T-helper 9 cell (primary cell): ENCODE data around the gene CCNK.

Source experiments
- DNase-seq: peaks from one replicate; pipeline ENCODE4 v3.0.0-alpha.2; 2020

Gene CCNK

DNA sequence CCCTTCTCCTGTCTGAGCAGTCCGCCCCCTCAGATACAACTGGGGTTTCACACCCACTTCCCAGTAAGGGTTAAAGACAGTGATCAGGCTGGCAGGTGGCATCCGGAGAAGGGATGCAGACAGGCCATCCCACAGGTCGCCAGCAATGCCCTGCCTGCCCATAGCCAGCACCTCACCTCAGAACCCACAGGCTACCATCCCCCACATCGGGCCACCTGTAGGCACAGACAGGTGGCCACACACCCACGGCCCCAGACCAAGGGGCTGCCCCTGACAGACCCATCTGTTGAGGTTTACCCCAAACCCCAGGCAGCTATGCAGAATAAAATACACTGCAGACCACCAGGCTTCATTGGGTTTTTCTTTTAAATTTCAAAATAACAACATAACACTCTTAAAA lies 57.5 kb downstream of the CCNK start:
- DNase-seq: no peak

DNA sequence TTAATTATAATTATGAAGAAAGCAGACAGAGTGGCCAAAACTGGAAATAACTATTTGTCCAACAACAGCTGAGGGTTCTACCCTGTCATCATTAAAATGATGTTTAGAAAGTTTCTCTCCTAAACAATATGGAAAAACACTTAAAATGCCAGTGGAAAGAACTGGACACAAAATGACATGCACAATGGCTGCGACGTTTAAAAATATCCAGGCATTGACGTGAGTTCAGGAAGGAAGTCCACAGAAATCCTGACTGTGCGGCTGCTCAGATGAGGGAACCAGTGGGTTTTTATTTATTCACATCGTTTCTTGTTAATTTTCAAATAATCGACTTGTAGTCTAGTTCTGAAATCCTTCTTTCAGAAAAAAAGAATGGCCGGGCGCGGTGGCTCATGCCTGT lies 58.3 kb downstream of the CCNK start:
- no peak for DNase-seq

DNA sequence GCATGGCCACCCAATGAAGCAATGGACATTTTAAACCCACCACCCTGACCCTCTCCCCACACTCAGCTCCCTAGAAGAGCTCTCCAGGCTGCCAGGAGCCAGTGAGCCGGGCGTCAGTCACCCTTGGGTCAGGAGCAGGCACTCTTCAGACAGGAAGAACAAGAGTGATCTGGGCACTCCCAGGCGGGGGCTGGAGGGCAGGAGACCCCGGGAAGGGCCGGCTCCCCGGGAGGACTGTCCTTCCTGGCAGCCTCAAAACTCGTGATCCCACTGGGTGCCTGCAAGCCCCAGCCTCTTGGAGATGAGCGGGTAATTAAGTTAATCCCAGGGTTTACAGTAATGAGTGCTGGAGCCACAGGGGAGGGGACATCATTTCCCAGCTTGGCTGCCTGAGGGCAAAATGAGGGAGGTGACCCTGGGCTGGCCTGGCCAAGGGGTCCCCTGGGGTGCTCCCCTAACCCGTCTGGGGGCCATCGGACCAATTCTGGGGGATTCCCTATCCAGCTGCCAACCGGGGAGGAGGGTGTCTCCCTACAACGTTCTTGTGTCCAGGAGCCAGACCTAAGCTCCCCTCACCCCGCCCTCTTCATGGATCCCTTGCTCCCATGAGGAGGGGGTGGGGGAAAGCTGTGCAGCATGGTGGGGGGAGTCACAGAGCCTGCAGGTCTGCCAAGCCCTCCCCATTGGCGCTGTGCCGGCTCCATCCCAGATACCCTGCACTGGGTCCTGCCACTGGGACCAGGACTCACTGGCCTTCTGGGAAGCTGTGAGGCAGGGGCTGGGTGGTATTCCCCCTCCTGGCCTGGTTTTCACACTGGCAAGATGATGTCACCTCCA lies 59.2 kb downstream of the CCNK start:
- no peak for DNase-seq

DNA sequence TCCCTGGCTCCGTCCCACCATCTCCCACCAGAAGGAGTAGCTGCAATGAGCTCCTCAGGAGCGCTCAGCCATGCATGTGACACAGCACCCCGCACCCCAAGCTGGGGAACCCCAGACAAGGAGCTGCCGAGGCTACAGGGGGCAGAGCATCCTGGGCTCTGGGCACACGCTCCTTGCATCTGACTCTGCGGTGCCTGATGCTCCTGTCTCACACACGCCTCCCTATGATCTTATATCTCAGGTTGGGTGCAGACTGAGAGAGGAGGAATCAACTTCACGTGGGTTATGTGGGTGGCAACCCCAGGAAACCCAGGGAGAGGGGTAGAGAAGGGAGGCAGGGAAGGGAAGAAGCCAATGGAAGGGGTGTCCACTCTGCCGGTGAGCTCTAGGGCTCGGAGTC lies 60.0 kb downstream of the CCNK start:
- DNase-seq: no peak

DNA sequence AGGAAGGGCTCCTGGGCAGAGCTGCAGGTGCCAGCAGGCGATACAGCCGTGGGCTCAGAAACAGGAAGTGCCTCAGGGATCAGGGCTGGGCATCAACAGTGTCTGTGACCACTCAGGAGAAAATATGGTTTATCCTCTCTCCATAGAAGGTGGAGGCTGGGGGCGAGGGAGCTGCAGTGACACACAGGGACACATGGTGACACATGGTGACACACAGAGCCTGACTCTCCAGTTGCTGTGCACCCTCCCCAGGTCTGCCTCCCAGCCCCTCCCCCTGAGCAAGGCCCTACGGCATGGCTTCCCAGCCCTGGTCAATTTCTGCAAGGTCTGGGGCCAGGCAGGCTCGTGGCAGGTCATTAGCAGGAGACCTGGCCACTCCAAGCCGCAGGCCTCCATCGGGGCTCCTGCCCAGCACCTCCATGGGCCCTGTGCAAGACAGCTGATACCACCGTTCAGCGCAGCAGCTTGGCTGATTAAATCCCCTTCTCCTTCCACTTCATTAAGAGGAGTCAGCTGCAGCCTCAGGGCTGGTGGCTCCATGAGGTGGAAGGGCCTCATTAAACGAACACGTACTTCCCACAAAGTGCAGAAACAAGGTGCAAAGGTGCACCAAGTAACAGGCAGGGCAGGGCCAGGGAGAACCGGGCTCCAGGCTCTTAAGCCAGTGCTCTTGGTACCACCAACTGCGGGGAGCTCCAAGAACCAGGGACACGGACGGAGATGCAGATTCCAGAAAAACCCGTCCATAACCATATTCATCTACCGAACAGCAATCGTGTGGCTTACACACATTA lies 60.7 kb downstream of the CCNK start:
- no peak for DNase-seq

DNA sequence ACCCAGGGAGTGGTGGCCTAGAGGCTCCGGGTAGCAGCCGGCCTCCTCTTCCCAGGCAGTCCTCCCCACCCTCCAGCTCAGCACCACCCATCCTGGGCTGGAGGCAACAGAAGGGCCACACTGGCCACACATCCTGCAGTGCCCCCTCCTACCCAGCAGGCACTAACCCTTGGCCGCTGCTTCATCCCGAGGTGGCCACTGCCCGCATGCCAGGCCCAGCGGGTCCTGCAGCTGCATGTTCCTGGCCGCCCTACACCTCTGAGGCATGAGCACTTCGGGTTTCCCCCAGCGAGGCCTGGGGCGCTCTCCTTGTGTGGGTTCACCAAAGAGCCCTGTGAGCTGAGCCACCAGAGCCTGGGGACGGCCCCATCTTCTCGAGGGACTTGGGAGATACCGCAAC lies 61.4 kb downstream of the CCNK start:
- no peak for DNase-seq

DNA sequence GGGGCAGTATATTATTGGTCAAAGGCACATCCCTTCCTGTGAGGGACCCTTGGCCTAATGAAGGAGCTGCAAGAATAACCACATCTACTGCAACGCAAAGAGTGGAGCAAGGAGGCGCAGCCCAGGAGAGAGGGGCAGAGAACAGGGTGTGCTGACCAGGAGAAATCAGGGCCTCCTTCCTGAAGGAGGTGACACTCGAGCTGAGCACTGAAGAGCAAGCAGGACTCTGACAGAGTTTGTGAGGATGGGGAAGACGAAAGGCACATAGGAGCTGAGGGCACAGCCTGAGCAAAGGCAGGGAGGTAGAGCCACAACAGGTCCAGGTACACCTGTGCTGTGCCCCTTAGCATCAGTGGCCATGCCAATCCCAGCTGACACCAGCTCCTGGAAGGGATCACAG lies 62.2 kb downstream of the CCNK start:
- DNase-seq: no peak

DNA sequence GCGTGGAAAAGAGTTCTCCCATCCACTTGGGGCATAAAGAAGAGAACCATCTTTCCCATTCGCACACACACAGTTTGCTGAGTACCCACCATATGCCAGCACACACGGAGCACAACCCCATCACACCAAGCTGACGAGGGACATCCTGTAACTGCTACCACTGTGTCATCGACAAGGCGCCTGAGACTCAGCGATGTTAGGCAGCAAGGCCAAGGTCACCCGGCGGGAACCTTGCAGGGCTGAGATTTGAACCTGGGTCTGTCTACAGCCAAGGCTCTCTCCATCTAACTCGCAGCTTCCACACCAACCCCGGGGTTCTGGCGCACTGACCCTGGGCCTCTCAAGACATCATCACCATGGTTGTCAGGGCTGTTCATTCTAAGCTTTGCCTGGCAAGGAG lies 62.8 kb downstream of the CCNK start:
- no peak for DNase-seq

DNA sequence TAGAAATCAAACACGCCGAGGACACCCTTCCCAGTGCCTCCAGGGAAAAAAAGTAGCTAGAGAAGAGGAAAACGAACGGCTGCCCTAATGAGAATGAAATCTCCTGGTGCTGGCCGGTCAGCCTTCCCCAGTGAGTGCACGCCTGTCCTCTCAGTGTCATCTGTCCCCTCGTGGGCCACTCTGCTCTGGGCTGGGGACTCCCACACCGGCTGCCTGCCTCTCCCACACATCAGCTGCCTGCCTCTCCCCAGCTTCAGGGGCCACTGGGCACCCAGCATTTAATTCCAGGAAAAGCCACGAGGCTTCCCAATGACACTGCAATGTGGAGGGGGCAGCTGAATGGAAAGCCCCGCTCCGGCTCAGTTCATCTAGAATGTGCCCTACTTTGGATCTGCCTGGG lies 63.8 kb downstream of the CCNK start:
- no peak for DNase-seq

DNA sequence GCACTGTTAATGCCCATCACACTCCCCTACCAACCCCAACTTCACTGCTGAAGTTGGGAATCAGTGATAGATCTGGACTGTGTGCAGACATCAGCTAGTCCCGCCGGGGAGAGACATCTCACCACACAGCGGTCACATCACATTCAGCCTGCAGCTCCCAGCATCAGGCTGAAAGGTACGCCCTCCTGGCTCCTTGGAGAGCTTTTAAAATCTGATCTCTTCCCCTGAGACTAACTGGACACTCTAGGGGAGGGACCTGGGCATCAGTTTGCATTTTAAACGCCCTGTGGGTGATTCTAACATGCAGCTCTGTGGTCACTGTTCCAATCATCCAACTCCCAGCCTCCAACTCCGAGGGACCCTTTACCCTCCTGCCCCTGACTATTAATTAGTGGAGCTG lies 64.4 kb downstream of the CCNK start:
- no peak for DNase-seq

DNA sequence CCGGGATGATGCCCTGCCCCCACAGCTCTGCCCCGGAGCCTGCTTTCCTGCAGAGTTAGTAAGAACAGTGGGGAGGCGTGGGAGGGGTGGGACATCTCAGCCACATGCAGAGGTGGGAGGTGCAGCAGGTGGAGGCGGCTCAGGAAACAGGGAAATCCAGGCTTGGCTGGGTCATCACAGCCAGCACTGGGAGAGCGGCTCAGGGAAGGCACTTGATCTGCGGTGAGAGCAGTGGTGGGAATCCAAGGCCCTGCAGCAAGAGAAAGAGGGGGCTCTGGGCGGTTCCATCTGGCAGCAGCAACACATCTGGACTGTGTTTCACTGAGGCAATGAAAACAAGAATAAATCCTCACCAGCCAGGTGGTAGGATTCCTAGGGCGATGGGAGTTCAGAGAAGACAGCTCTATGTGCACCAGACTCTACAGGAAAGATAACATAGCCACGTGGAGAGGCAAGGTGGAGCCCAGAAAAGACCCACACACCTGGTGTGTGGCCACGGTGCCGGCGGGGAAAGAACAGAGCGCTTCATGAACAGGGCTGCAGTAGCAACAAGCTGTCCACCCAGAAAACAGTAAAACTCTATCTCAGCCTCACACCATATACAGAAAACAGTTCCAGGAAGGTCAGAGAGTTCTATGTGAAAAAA lies 65.1 kb downstream of the CCNK start:
- no peak for DNase-seq

DNA sequence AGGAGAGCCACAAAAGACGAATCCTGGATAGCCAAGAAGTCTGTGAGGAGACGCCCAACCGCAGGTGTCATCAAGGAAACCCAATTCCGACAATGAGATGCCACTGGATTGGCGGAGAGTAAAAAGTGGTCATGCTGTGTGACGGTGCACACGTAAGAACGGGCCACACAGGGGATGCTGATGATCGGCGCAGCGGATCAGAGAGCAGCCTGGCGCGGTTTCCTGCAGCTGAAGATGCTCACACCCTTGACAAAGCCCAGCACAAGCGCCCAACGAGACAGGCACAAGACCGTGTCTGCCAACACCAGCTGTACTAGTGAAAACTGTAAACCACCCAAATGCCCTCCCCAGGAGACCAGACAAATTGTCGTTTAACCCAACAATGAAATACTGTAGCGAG lies 67.0 kb downstream of the CCNK start:
- DNase-seq: no peak

DNA sequence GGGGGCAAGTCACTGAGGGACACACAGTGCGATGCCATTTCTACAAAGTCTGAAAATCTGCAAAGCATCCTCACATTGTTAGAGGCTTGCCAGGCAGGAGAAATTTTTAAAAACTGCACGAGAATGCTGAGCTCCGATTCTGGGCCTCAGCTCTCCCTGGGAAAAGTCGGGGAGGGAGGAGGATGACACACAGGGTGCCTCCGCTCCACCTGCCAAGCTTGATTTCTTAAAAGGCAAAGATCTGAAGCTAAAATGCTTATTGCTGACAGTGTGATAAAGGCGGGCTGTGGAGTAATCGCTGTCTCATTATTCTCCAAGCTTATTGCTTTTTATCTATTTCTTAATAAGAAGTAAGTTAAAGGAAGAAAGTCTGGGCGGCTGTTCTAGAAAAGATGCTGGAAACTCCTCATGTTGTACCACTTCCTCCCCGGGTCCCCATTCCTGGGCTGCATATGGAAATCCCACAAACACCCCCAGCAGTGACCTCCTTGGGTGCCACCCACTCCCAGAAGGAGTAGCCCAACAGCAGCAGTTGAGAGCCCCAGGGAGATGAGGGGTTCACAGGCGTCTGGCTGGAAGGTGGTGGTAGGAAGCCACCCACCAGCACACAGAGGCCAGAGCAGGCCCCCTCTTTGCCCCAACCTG lies 67.8 kb downstream of the CCNK start:
- no peak for DNase-seq

DNA sequence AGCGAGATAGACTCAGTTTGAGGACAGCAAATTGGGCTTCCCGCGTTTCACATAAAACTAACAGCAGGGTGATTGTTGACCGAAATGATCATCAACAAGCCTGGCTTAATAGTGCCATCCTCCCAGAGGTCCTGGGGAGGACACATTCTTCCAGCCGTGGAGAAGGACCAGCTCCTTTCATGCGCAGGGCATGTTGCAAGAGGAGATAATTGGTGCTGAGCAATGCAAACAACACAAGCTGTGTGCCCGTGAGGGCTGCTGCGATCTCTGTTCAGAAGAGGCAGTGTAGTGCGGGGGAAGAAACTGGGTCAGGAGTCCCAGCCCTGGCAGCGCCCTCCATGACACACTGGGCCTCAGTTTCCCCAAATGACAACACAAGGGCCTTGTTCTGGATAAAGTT lies 68.5 kb downstream of the CCNK start:
- DNase-seq: no peak

DNA sequence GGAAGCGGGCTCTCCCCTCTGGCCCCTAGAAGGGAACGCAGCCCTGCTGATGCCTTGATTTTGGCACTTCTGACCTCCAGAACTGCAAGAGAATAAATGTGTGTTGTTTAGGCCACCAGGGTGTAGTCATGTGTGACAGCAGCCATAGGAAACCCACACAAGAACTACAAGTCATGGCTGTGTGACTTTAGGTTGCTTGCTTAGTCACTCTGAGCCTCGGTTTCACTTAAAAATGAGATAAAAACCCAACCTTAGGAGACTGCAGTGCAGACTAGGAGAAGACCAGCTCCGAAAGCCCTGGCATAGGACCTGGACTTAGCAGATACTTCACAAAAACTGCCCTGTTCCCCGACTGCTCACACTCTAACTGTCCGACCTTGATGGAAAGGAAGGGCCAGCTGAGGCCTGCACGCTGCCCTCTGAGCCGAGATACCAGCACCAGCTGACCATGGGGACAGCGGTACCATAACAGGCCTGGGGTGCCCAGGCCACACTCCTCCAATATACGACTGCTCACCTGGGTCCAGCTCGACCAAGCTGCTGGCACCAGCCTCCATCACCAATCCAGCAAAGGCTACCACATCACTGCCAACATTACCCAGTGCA lies 69.3 kb downstream of the CCNK start:
- no peak for DNase-seq

DNA sequence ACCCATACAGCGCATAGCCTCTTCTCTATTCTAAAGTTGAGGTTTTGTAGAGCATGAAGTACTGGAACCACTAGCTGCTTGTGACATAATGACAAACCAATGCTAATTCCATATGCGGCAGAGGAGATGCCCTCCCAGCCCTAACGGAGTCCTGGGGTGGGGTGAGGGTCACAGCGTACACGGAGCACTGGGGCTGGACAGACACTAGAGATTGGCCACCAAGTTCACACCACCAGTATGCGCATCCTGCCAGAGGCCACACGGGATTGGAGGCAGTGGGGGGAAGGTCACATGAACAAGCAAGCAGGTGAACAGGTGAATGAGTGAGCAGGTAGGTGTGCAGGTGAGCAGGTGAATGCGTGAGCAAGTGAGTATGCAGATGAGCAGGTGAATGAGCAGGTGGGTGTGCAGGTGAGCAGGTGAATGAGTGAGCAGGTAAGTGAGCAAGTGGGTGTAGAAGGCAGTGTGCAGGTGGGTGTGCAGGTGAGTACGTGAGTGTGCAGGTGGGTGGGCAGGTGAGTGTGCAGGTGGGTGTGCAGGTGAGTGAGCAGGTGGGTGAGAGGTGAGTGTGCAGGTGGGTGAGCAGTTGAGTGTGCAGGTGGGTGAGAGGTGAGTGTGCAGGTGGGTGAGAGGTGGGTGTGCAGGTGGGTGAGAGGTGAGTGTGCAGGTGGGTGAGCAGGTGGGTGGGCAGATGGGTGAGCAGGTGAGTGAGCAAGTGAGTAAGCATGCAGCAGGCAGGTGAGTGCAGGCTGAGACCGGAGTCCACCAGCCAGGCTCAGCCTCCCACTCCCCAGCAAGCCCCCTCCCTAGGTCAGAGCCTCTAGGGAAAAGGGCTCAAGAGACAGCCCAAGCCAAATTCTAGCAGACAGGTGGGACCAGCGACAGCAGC lies 70.1 kb downstream of the CCNK start:
- no peak for DNase-seq

DNA sequence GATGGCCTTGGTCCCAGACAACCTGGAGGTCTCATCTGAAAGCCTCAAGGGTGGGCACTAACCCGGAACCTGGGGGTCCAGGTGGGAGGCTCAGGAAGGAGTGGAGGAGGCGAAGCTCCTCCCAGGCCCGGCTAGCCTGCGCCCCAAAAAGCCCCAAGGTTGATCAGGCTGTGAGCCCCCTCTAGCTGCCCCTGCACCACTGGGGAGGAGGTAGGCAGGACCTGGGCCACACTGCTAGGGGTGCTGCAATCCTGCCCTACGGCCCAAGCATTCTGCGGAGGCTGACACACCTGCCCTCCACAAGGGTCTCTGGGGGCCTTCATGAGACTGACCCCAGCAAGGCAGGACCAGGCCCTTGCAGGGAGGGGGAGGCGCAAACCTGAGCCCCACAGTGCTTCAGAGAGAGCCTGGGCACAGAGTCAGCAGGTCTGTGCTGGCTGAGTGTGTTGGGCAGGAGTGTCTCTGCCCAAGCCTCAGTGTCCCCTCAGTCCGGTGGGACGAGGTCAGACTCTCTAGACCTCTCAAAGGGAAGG lies 70.9 kb downstream of the CCNK start:
- DNase-seq: no peak

DNA sequence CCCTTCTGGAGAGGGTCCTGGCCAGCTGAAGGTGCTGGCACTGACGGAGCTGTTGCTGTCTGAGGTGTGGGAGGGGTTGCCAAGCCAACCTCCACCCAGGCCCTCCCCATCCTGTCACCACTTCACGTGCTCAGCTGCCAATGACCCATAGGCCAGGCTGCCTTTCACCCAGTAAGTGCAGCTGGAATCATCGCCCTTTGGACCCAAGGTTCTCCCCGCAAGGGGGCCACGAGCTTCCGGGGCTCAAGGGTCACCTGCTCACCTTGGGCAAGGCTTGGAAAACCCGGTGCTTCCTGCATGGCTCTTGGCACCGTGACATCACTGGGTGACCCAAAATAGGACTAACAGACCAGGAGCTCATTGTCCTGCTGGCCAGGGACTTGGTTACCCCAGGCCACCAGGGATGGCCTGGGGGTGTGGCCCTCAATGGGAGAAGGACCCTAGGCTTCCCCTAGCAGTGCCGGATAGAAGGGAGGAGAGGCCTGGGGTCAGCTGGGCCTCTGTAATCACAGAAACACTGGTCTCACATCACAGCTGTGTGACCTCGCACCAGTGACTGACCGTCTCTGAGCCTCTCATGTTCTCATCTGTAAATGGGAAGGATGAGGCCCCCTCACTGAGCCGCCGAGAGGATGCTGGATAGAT lies 71.5 kb downstream of the CCNK start:
- no peak for DNase-seq

DNA sequence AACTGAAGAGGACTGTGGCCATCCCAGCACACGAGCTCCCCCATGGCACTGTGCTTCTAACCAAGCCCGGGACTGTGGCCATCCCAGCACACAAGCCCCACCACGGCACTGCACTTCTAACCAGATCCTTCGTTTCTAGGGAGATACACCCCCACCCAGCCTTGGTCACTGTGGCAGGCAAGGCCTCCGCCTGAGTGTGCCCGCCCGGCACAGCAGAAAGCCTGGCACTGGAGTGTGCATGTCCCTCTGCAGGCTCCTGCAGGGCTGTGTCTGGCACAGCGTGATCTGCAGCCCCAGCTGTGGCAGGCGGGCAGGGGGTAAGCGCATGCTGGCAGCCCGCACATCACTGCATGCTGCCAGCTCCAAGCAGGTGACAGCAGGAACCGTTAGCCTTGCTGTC lies 73.0 kb downstream of the CCNK start:
- no peak for DNase-seq

DNA sequence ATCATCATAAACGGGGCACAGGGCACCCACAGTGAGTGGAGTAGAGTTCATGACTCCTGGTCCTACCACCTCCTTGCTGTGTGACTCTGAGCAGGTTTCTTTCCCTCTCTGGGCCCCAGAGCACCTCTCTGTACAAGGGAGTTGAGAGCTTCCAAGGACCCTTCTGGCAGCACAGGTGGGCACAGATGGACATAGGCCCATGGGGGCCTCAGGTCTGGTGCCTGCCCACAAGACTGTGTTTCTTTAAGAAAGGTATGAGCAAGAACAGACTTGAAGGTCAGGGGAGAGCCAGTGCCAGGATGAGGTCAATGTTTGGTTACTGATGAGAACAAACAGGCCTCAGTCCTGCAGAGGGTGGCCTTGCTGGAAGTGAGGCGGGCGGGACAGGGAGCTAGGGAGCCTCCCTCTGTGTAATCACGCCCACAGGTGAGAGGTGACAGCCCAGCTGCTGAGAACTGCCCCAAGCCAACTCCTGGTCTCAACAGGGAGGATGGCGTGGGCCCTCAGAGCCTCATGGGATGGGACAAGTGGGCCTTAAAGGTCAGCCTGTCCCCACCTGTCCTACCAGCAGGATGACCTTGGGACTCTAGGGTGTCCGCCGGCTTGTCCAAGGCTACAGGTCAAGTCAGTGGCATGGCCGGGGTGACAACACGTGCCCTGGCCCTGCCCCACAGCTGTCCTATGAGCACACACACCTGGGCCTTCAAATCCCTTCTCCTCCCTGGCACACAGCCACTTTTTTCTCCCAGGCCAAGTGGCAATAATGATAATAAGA lies 73.7 kb downstream of the CCNK start:
- no peak for DNase-seq
